HL-60 (cell line): ENCODE data around the gene RUNX1.

Source experiments
- DNase-seq, 2 experiments: peaks; one replicate each; pipeline ENCODE4 v3.0.0-alpha.2; 2010 to 2020; ENCODE audit warnings: low read depth in 1 of 2, low spot score in 1 of 2
- H3K27ac ChIP-seq: fragments of 250-450 bp; sonication (Bioruptor Pico); replicated peaks from 2 replicates; pipeline ENCODE4 v1.5.1; 2020; ENCODE audit warnings: mild to moderate bottlenecking, moderate library complexity
- H3K27me3 ChIP-seq: fragments of 250-450 bp; sonication (Bioruptor Pico); 2 replicates; pipeline ENCODE4 v1.5.1; 2021; ENCODE audit warnings: mild to moderate bottlenecking, moderate library complexity; ENCODE audit not compliant: insufficient read depth, poor library complexity, severe bottlenecking
- H3K4me3 ChIP-seq: replicated peaks from 2 replicates; pipeline ENCODE4 v1.5.1; 2011; ENCODE audit warnings: mild to moderate bottlenecking, control low read depth, low read length; ENCODE audit not compliant: insufficient read depth
- GABPA ChIP-seq: IDR thresholded peaks from 2 replicates; pipeline ENCODE4 v1.6.1; 2012; ENCODE audit warnings: low read depth
- POLR2AphosphoS5 ChIP-seq: IDR thresholded peaks from 2 replicates; pipeline ENCODE4 v1.6.1; 2012; ENCODE audit warnings: low read depth
- SPI1 ChIP-seq: IDR thresholded peaks from 2 replicates; pipeline ENCODE4 v1.6.1; 2012; ENCODE audit warnings: low read depth, mild to moderate bottlenecking, borderline replicate concordance
- TF ChIP-seq, protein P1 (sequence below): IDR thresholded peaks from 2 replicates; pipeline ENCODE4 v1.6.1; 2012; ENCODE audit warnings: low read depth; ENCODE audit not compliant: insufficient replicate concordance
- TF ChIP-seq, protein P2 (sequence below): IDR thresholded peaks from one replicate; pipeline ENCODE4 v1.5.1; 2011; ENCODE audit warnings: low read length, control low read depth, inconsistent platforms; ENCODE audit not compliant: insufficient read depth

RUNX1 gene

DNA sequence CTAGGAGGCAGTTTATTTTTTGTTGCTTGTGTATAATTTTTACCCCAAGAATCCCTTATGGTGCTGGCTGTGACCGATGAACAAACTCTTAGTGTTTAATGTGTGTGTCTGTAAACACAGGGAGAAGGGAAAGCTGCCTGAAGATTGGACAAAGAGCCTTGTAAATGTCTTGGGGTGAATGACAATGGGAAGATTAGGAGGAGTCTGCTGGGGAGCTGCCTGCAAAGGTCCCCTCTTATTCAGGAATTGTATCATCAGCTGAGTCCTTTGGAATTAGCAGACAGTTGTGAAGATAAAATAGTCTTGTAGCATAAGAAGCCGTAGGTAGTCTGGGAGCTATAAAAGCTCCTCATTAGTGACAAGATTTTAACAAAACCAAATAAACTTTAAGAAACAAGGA lies 88.4 kb downstream of the RUNX1 start:
- no peak for DNase-seq
- TF ChIP-seq SPI1 (no peak), GABPA (no peak), POLR2AphosphoS5 (no peak)
- TF ChIP-seq, protein P1, sequence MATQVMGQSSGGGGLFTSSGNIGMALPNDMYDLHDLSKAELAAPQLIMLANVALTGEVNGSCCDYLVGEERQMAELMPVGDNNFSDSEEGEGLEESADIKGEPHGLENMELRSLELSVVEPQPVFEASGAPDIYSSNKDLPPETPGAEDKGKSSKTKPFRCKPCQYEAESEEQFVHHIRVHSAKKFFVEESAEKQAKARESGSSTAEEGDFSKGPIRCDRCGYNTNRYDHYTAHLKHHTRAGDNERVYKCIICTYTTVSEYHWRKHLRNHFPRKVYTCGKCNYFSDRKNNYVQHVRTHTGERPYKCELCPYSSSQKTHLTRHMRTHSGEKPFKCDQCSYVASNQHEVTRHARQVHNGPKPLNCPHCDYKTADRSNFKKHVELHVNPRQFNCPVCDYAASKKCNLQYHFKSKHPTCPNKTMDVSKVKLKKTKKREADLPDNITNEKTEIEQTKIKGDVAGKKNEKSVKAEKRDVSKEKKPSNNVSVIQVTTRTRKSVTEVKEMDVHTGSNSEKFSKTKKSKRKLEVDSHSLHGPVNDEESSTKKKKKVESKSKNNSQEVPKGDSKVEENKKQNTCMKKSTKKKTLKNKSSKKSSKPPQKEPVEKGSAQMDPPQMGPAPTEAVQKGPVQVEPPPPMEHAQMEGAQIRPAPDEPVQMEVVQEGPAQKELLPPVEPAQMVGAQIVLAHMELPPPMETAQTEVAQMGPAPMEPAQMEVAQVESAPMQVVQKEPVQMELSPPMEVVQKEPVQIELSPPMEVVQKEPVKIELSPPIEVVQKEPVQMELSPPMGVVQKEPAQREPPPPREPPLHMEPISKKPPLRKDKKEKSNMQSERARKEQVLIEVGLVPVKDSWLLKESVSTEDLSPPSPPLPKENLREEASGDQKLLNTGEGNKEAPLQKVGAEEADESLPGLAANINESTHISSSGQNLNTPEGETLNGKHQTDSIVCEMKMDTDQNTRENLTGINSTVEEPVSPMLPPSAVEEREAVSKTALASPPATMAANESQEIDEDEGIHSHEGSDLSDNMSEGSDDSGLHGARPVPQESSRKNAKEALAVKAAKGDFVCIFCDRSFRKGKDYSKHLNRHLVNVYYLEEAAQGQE: no peak
- TF ChIP-seq, protein P2, sequence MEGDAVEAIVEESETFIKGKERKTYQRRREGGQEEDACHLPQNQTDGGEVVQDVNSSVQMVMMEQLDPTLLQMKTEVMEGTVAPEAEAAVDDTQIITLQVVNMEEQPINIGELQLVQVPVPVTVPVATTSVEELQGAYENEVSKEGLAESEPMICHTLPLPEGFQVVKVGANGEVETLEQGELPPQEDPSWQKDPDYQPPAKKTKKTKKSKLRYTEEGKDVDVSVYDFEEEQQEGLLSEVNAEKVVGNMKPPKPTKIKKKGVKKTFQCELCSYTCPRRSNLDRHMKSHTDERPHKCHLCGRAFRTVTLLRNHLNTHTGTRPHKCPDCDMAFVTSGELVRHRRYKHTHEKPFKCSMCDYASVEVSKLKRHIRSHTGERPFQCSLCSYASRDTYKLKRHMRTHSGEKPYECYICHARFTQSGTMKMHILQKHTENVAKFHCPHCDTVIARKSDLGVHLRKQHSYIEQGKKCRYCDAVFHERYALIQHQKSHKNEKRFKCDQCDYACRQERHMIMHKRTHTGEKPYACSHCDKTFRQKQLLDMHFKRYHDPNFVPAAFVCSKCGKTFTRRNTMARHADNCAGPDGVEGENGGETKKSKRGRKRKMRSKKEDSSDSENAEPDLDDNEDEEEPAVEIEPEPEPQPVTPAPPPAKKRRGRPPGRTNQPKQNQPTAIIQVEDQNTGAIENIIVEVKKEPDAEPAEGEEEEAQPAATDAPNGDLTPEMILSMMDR: no peak
- Histone ChIP-seq H3K27ac (no peak overlapping the region), H3K4me3 (no peak overlapping the region), H3K27me3 (no peaks in the 10 kb centered on the region)

DNA sequence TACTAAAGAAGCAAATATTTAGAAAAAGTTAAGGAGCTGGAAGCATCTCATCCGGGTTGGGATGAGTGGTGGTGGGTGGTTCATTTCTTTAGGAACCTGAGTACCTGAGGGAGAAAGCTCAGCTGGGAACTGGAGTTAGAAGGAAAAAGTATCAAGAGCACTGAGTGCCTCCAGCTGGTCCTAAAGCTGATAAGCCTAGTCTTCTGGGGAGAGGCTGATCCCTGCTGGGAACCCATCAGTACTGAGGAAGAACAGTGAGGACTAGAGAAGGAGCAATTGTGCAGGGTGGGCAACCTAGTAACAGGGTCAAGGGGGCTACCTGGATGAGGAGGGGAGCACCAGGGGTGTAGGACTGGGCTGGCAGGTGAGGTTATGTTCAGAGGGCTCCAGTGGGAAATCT lies 89.5 kb downstream of the RUNX1 start:
- Histone ChIP-seq H3K27ac (no peak overlapping the region), H3K27me3 (no peaks in the 10 kb centered on the region), H3K4me3 (no peak overlapping the region)
- TF ChIP-seq, protein P1: no peak
- TF ChIP-seq, protein P2: no peak
- TF ChIP-seq GABPA: no peak
- no peak for TF ChIP-seq SPI1
- no peak for TF ChIP-seq POLR2AphosphoS5
- DNase-seq: no peak

DNA sequence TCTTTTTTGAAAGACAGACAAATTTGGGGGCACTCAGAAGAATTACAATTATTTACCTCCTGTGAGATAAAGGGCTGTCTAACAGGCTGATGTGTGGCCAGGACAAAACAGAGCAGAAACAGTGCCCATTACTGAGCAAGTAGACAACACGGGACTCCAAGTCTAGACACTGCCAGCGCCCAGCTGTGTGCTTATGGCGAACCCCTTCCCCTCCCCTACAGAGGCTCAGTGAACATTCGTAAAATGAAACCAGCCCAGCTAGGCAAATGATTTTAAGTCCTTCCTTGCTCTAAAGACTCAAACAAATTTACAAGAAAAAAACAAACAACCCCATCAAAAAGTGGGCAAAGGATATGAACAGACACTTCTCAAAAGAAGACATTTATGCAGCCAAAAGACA lies 91.1 kb downstream of the RUNX1 start:
- Histone ChIP-seq H3K4me3 (no peak overlapping the region), H3K27ac (no peak overlapping the region), H3K27me3 (no peaks in the 10 kb centered on the region)
- no peak for DNase-seq
- TF ChIP-seq, protein P1: no peak
- TF ChIP-seq GABPA (no peak), POLR2AphosphoS5 (no peak), SPI1 (no peak)
- TF ChIP-seq, protein P2: no peak
